NCI-H146 treated with DMSO at 0.1 percent for 48 hours (cell line): ENCODE data around the gene BRSK1.

Experiments
- DNase-seq: peaks from one replicate; lab custom pipeline; 2025; ENCODE audit not compliant: unreplicated experiment; lab: John Stamatoyannopoulos, UW

The BRSK1 gene

DNA sequence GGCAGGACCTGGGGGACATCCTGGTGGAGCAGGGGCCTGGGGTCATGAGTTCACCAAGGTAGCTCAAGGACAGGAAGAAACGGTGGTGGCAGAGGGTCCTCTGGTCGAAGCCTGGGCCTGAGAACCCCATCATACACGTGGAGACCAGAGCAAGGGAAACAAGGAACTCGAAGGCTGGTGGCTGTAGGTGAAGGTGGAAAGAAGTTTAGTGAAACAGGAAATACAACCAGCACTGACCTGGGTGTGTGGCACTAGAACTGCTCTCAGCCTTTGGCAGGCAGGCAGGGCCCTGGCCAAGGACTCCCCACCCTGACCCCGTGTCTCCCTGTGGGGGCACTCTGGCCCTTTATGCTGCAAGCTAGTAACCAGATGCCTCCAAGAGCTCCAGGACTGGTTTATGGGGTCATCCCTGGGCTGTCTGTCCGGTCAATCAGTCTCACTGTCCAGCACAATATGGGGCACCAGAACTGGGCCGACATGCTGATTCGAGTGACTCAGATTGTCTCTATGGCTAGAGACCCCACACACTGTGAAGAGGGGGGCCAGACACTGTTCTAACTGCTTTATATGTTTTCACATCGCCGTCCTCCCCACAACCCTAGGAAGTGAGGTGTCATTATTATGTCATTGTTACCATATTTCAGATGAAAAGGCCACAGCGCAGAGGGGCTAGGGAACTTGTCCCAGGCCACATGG is 67.0 kb downstream of the BRSK1 start:
- no peak for DNase-seq

- DNase-seq: no peak
These were observed 68.2 kb downstream of the BRSK1 start for GRCh38 chr19:55352040-55352439.

DNA sequence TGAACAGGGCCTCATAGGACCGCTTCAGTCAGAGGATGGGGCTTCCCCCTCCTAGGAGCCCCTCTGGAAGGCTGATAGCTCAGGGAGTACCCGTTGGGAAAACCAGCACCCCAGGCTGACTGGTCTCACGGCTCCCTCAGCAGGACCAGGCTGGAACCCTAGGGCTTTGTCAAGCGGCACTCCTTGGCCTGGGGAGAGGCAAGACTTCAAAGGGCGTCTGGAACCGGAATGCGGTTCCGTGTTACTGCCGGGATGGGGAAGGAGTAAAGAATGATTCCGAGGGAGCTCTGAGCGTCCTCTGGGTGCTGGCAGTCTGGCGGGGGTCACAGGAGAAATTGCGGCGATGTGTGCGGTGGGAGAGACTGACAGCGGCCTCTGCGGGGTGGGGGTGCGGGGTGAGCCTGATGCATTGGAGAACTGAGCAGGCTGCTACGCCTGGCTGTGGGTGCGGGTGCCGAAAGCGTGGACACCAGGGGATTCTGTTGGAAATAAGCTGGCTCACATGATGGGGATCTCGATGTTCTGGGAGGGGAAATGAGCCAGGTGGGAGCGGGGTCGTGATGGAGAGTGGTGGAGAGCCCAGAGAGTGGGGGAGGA is 68.8 kb downstream of the BRSK1 start:
- DNase-seq: no peak

GRCh38 chr19:55353356-55353802 is 69.6 kb downstream of the BRSK1 start:
- DNase-seq: no peak

GRCh38 chr19:55353803-55354697 is 70.3 kb downstream of the BRSK1 start:
- peak; percentile 42 for DNase-seq

DNA sequence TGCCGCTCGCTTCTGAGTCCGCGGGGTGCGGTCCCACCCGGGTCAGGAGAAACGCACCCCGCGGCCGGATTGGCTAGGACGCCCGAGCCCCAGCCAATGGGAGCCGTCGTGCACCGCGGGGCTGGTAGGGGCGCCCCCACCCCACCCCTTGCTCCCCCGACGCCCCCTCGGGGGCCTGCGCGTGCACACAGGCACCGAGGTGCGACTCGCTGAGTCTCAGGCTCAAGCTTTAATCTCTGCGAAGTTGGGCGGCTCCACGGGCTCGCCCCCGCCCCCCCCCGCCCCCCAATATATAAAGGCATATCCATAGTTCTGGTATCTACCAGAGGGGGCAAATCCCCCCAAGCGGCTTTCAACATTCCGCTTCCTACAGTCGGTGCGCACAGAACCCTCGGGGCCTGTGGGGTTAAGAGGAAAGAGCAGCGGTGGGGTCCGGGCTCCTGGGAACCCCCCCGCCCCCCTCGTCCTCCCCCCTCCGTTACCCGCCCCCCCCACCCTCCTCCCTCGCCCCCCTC is 71.0 kb downstream of the BRSK1 start, which contains the start of gene COX6B2:
COX6B2 (minus strand) TSS at position 22 of the 515 bp plus-strand sequence. CDS start 198 bp downstream, outside the sequence.
- no peak for DNase-seq

DNA sequence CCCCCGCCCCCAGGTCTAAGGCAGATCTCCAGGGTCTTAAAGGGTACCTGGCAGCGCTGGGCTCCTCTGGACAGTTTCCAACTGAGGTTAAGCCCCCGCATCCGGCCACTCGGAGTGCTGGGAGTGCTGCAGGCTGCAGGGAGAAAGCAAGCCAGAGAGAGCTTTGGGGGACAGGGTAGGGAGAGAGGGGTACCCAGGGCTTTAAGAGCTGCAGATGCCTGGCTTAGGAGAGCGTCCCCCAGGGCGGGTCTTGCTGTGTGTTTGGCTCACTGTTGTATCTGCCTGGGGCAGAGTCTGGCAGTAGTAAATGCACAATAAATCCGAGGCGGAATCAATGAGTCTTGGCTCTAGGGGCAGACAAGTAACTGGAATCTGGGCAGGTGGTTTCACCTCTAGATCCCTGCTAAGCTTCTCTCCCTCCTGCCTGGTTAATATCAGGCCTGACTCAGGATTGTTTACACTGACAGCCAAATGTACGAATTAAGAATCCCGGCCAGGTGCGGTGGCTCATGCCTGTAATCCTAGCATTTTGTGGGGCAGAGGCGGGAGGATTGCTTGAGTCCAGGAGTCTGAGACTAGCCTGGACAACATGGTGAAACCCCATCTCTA is 71.5 kb downstream of the BRSK1 start:
- DNase-seq: peak; percentile 23

DNA sequence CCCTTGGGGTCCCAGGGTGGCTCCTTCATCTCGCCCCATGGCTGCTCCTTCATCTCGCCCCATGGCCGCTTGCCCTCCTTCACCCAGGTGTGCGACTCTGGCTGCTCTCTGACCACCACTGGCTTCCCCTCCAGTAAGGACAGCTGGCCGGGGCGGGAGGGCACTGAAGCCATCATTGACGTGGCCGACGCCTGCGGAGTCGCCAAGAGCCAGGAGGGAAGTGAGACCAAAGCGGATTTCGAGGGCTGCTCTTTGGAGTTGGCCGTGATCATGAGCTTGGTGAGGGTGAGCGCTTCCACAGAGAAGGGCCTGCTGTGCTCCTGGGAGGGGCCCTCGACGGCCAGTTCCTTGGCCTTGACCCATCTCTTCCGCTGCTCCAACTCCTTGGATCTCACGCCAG is 74.7 kb downstream of the BRSK1 start:
- DNase-seq: no peak

- DNase-seq: no peak
These were observed 75.4 kb downstream of the BRSK1 start for GRCh38 chr19:55358943-55359908.

DNA sequence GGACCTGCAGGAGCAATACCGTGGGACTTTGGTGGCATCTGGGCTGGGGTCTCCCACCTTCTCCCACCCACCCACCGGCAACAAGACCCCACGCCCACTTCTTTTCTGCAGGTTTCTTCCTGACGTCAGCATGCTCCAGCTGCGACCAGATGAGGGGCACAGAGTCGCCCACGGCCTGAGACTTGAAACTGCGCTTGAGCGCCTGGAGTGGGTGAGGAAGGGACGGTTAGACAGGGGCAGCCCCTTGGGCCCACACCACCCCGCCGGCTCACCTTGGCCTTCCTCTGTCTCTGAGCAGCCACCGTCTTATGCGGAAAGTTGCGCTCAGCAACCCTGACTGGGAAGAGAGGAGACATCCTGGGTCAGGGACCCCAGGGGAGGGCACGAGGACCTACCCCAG is 77.1 kb downstream of the BRSK1 start:
- DNase-seq: no peak
